GM23338 (cell line): ENCODE measurements around the gene ECE1. TPM values are rescaled to one million over a fixed set of nuclear protein-coding genes. Genes with fewer than 3 reads are reported as not detected.

Experiments used
- CREB1 ChIP-seq: fragments of 250-450 bp; sonication (Bioruptor Pico); IDR thresholded peaks from 2 replicates; pipeline ENCODE4 v1.5.0; 2020; ENCODE audit warnings: low read depth, mild to moderate bottlenecking, moderate library complexity
- EZH2phosphoT487 ChIP-seq: fragments of 200-600 bp; sonication (generic); IDR thresholded peaks from one replicate; pipeline ENCODE4 v1.8.1; 2018; ENCODE audit warnings: antibody characterized with exemption; ENCODE audit not compliant: unreplicated experiment
- JUNB ChIP-seq: IDR thresholded peaks from one replicate; pipeline ENCODE4 v1.6.1; 2016; ENCODE audit warnings: antibody characterized with exemption; ENCODE audit not compliant: unreplicated experiment
- NANOG ChIP-seq: IDR thresholded peaks from 2 replicates; pipeline ENCODE4 v1.6.1; 2016; ENCODE audit warnings: antibody characterized with exemption, borderline replicate concordance
- STAT1 ChIP-seq: IDR thresholded peaks from one replicate; pipeline ENCODE4 v1.6.1; 2016; ENCODE audit warnings: antibody characterized with exemption; ENCODE audit not compliant: unreplicated experiment
- ZNF114 ChIP-seq: fragments of 250-450 bp; sonication (Bioruptor Pico); IDR thresholded peaks from 2 replicates; pipeline ENCODE4 v1.5.0; 2020; ENCODE audit warnings: mild to moderate bottlenecking, moderate library complexity
- ZNF331 ChIP-seq: fragments of 250-450 bp; sonication (Bioruptor Pico); IDR thresholded peaks from 2 replicates; pipeline ENCODE4 v1.5.0; 2020; ENCODE audit warnings: low read depth, mild to moderate bottlenecking, moderate library complexity
- polyA plus RNA-seq: library from polyadenylated mRNA; unstranded; fragments of >200 nt; fragmentation: Nextera tagmentation; extraction: Ambion mirVana; gene quantifications from 2 replicates; pipeline ENCODE4 v1.2.1, GENCODE V29; 2016
- total RNA-seq: library from RNA; depleted of rRNA; stranded (reverse); fragments of >200 nt; shearing (Covaris generic); gene quantifications from 2 replicates; pipeline ENCODE4 v1.2.3, GENCODE V29; 2014
- TF ChIP-seq, protein P1 (sequence below): fragments of 250-450 bp; sonication (Bioruptor Pico); IDR thresholded peaks from 2 replicates; pipeline ENCODE4 v1.5.0; 2020; ENCODE audit warnings: mild to moderate bottlenecking, moderate library complexity
- TF ChIP-seq, protein P2 (sequence below): IDR thresholded peaks from 2 replicates; pipeline ENCODE4 v1.6.1; 2016; ENCODE audit warnings: antibody characterized with exemption

ECE1 gene
- total and polyA plus RNA-seq, 2 experiments from 2014 or later, result 11.0 to 45.0 TPM

DNA sequence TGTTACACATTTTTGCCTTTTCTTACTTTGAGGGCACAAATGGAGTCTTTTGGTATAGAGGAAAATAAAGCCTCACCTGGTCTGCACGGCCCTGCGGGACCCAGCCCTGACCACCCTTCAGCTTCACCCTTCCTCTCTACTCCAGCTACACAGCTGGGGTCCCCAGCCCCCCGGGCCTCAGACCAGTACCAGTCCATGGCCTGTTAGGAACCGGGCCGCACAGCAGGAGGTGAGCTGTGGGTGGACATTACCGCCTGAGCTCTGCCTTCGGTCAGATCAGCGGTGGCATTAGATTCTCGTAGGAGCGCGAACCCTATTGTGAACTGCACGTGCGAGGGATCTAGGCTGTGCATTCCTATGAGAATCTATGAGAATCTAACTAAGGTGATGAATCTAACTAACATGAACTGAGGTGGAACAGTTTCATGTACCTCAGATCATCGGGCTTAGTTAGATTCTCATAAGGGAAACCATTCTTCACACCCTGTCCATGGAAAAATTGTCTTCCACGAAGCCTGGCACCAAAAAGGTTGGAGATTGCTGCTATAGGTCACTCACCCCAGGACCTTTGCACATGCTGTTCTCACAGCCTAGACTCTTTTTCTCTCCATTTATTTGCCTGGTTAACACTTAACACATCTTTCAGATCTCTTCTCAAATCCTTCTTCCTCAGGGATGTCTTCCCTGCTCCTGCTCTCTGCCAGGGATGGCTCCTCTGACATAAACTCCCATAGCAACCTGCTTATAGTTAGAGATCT, 37.5 kb upstream of the ECE1 start (continued):
- TF ChIP-seq, protein P1, sequence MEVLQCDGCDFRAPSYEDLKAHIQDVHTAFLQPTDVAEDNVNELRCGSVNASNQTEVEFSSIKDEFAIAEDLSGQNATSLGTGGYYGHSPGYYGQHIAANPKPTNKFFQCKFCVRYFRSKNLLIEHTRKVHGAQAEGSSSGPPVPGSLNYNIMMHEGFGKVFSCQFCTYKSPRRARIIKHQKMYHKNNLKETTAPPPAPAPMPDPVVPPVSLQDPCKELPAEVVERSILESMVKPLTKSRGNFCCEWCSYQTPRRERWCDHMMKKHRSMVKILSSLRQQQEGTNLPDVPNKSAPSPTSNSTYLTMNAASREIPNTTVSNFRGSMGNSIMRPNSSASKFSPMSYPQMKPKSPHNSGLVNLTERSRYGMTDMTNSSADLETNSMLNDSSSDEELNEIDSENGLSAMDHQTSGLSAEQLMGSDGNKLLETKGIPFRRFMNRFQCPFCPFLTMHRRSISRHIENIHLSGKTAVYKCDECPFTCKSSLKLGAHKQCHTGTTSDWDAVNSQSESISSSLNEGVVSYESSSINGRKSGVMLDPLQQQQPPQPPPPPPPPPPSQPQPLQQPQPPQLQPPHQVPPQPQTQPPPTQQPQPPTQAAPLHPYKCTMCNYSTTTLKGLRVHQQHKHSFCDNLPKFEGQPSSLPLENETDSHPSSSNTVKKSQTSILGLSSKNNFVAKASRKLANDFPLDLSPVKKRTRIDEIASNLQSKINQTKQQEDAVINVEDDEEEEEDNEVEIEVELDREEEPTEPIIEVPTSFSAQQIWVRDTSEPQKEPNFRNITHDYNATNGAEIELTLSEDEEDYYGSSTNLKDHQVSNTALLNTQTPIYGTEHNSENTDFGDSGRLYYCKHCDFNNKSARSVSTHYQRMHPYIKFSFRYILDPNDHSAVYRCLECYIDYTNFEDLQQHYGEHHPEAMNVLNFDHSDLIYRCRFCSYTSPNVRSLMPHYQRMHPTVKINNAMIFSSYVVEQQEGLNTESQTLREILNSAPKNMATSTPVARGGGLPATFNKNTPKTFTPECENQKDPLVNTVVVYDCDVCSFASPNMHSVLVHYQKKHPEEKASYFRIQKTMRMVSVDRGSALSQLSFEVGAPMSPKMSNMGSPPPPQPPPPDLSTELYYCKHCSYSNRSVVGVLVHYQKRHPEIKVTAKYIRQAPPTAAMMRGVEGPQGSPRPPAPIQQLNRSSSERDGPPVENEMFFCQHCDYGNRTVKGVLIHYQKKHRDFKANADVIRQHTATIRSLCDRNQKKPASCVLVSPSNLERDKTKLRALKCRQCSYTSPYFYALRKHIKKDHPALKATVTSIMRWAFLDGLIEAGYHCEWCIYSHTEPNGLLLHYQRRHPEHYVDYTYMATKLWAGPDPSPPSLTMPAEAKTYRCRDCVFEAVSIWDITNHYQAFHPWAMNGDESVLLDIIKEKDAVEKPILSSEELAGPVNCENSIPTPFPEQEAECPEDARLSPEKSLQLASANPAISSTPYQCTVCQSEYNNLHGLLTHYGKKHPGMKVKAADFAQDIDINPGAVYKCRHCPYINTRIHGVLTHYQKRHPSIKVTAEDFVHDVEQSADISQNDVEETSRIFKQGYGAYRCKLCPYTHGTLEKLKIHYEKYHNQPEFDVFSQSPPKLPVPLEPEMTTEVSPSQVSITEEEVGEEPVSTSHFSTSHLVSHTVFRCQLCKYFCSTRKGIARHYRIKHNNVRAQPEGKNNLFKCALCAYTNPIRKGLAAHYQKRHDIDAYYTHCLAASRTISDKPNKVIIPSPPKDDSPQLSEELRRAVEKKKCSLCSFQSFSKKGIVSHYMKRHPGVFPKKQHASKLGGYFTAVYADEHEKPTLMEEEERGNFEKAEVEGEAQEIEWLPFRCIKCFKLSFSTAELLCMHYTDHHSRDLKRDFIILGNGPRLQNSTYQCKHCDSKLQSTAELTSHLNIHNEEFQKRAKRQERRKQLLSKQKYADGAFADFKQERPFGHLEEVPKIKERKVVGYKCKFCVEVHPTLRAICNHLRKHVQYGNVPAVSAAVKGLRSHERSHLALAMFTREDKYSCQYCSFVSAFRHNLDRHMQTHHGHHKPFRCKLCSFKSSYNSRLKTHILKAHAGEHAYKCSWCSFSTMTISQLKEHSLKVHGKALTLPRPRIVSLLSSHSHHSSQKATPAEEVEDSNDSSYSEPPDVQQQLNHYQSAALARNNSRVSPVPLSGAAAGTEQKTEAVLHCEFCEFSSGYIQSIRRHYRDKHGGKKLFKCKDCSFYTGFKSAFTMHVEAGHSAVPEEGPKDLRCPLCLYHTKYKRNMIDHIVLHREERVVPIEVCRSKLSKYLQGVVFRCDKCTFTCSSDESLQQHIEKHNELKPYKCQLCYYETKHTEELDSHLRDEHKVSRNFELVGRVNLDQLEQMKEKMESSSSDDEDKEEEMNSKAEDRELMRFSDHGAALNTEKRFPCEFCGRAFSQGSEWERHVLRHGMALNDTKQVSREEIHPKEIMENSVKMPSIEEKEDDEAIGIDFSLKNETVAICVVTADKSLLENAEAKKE, result no peak
- TF ChIP-seq ZNF114 (CRISPR knock-in tag), result no peak
- TF ChIP-seq STAT1, result no peak
- TF ChIP-seq CREB1 (CRISPR knock-in tag), result no peak
- TF ChIP-seq ZNF331 (CRISPR knock-in tag), result no peak
- TF ChIP-seq, protein P2, sequence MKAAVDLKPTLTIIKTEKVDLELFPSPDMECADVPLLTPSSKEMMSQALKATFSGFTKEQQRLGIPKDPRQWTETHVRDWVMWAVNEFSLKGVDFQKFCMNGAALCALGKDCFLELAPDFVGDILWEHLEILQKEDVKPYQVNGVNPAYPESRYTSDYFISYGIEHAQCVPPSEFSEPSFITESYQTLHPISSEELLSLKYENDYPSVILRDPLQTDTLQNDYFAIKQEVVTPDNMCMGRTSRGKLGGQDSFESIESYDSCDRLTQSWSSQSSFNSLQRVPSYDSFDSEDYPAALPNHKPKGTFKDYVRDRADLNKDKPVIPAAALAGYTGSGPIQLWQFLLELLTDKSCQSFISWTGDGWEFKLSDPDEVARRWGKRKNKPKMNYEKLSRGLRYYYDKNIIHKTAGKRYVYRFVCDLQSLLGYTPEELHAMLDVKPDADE, result no peak
- TF ChIP-seq JUNB, result no peak
- no peak for TF ChIP-seq NANOG
- TF ChIP-seq EZH2phosphoT487, result no peak
